Measurements from ENCODE around the gene AGAP1. TPM values are rescaled to one million over a fixed set of nuclear protein-coding genes. Genes with fewer than 3 reads are reported as not detected.

AGAP1 gene
- total and polyA plus RNA-seq, 7 donors, result 4.2 to 21.6 (median 16.6) TPM

DNA sequence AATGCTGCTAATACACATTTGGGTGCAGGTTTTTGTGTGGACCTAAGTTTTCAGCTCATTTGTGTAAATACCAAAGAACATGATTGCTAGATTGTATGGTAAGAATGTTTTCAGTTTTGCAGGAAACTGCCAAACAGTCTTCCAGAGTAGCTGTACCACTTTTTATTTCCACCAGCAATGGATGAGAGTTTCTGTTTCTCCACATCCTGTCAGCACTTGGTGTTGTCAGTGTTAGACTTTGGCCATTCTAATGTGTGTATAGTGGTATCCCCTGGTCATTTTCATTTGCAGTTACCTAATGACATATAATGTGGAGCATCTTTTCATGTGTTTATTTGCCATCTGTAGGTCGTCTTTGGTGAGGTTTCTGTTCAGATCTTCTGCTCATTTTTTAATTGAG, 337.9 kb downstream of the AGAP1 start:
- intact Hi-C loops (cut with DNase I), result no loop called here
- no peak for TF ChIP-seq CTCF (IDR thresholded peaks at IDR 0.05)
- H3K4me1 ChIP-seq, result no peaks in the 10 kb centered on the region
- H3K27me3 ChIP-seq (ENCODE audit: insufficient read depth in 3 of 3, low read length in 2 of 3), result no peaks in the 10 kb centered on the region
- H3K36me3 ChIP-seq (ENCODE audit: insufficient read depth in 1 of 2, low read depth in 1 of 2), result no peaks in the 10 kb centered on the region
- no peak overlapping the region for H3K4me3 ChIP-seq
- ATAC-seq (no peak), DNase-seq (no peak)
- H3K9me3 ChIP-seq, result no peaks in the 10 kb centered on the region
- H3K27ac ChIP-seq, result no peak overlapping the region
- WGBS, 3 donors, result 92 to 96% (median 93%) methylated on average over 1 of the region's 1 CpG

DNA sequence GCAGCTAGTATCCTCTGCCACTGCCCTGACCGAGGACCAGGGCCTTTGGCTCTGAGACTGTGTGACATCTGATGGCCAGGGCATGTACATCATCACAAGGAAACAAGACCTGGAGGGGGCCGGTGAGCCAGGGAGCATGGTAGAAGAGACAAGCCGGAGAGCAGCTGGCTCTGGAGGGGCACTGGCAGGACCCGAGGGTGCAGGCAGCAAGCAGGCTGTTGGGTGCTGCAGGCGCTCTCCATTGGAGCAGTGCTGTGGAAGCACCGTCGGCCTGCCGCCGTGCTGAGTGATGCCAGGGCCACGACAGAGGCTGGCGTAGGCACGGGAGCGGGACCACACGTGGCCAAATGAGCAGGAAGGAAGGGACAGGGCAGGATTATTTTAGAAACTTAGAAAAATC, 339.1 kb downstream of the AGAP1 start:
- H3K9me3 ChIP-seq, result no peaks in the 10 kb centered on the region
- H3K36me3 ChIP-seq (ENCODE audit: insufficient read depth in 1 of 2, low read depth in 1 of 2), result no peaks in the 10 kb centered on the region
- WGBS, 3 donors, result 94 to 95% (median 95%) methylated on average over 14 of the region's 14 CpGs
- no peak overlapping the region for H3K27ac ChIP-seq
- no peak overlapping the region for H3K4me3 ChIP-seq
- intact Hi-C loops (cut with DNase I), result no loop called here
- DNase-seq, result no peak
- no peaks in the 10 kb centered on the region for H3K4me1 ChIP-seq
- TF ChIP-seq CTCF (IDR thresholded peaks at IDR 0.05), result no peak
- no peak for ATAC-seq
- no peaks in the 10 kb centered on the region for H3K27me3 ChIP-seq (ENCODE audit: insufficient read depth in 3 of 3, low read length in 2 of 3)

- no peak for DNase-seq
- no peak for TF ChIP-seq CTCF (IDR thresholded peaks at IDR 0.05)
- Histone ChIP-seq H3K4me1 (no peaks in the 10 kb centered on the region), H3K27ac (no peak overlapping the region), H3K36me3 (ENCODE audit: insufficient read depth in 1 of 2, low read depth in 1 of 2) (no peaks in the 10 kb centered on the region), H3K27me3 (ENCODE audit: insufficient read depth in 3 of 3, low read length in 2 of 3) (no peaks in the 10 kb centered on the region), H3K9me3 (no peaks in the 10 kb centered on the region), H3K4me3 (no peak overlapping the region)
- WGBS, 3 donors, result 93 to 96% (median 93%) methylated on average over 11 of the region's 11 CpGs
- intact Hi-C loops (cut with DNase I), result no loop called here
- ATAC-seq, result no peak
Observed at GRCh38 chr2:235833971-235834620, 340.3 kb downstream of the AGAP1 start.

DNA sequence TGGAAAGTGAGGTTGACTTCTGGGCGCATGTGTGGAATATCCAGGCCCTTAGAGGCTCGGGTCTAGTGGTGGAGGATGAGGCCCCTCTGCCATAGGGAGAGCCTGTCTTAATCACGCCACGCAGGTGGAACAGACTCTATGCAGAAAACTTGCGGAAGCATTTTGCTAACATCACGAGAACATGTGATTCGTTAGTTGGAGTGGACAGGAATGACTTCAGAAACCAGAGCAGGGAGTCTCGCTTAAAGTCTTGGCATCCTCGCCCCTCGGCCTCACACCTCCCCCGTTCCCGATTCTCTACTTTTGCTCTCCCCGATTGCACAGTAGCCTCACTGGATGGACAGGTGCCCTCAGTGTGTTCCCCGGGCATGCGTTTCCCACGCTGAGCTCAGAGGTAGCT, 340.9 kb downstream of the AGAP1 start:
- no peaks in the 10 kb centered on the region for H3K36me3 ChIP-seq (ENCODE audit: insufficient read depth in 1 of 2, low read depth in 1 of 2)
- no peak overlapping the region for H3K4me3 ChIP-seq
- H3K27ac ChIP-seq, result no peak overlapping the region
- no peaks in the 10 kb centered on the region for H3K27me3 ChIP-seq (ENCODE audit: insufficient read depth in 3 of 3, low read length in 2 of 3)
- no peak for ATAC-seq
- H3K4me1 ChIP-seq, result no peaks in the 10 kb centered on the region
- intact Hi-C loops (cut with DNase I), result no loop called here
- no peak for DNase-seq
- H3K9me3 ChIP-seq, result no peaks in the 10 kb centered on the region
- no peak for TF ChIP-seq CTCF (IDR thresholded peaks at IDR 0.05)
- WGBS, 3 donors, result 91 to 95% (median 93%) methylated on average over 16 of the region's 16 CpGs

- Histone ChIP-seq H3K27me3 (ENCODE audit: insufficient read depth in 3 of 3, low read length in 2 of 3) (no peaks in the 10 kb centered on the region), H3K4me1 (no peaks in the 10 kb centered on the region), H3K9me3 (no peaks in the 10 kb centered on the region), H3K4me3 (no peak overlapping the region), H3K36me3 (ENCODE audit: insufficient read depth in 1 of 2, low read depth in 1 of 2) (no peaks in the 10 kb centered on the region), H3K27ac (no peak overlapping the region)
- intact Hi-C loops (cut with DNase I), result no loop called here
- no peak for DNase-seq
- no peak for TF ChIP-seq CTCF (IDR thresholded peaks at IDR 0.05)
- no peak for ATAC-seq
- 94 to 96% (median 95%) methylated on average over 6 of the region's 6 CpGs for WGBS, 3 donors
Observed at GRCh38 chr2:235835810-235836209, 342.0 kb downstream of the AGAP1 start.
